Effector CD4-positive, alpha-beta T cell (primary cell): ENCODE results near the gene ZFP2.
"Not testable (repeated sequence)": the region's sequence is repeated elsewhere in the genome, so short reads cannot be mapped to it uniquely, and the experiment has no call there.

Experiments used
- DNase-seq: peaks from one replicate; pipeline ENCODE4 v3.0.0-alpha.2; 2020
- total RNA-seq: gene quantifications from one replicate; lab custom pipeline; 2026; lab: John Stamatoyannopoulos, UW

ZFP2 gene
- 2.1 reads per million, percentile 4 among the genes with 10 or more reads in this experiment for total RNA-seq

- peak; percentile 6 for DNase-seq
Measured at GRCh38 chr5:178895615-178896571, at the start of gene ZFP2. Gene ZFP2 (plus strand): TSS chr5:178895913. CDS start chr5:178931314, 35,401 bp downstream.

- no peak for DNase-seq
Measured at GRCh38 chr5:178849316-178849715, 46.4 kb upstream of the ZFP2 start.

GRCh38 chr5:178851951-178852350 is 43.8 kb upstream of the ZFP2 start:
- no peak for DNase-seq

GRCh38 chr5:178854284-178854683 is 41.4 kb upstream of the ZFP2 start:
- DNase-seq, result no peak

- DNase-seq, result peak; percentile 76
Measured at GRCh38 chr5:178859625-178860521, 35.8 kb upstream of the ZFP2 start, which contains the start of gene ZNF354B. Gene ZNF354B (plus strand): TSS chr5:178859953. CDS start chr5:178861048, 1,095 bp downstream.

GRCh38 chr5:178860615-178861014 is 35.1 kb upstream of the ZFP2 start:
- not testable (repeated sequence) for DNase-seq

GRCh38 chr5:178861627-178862026 is 34.1 kb upstream of the ZFP2 start:
- no peak for DNase-seq

GRCh38 chr5:178866946-178867345 is 28.8 kb upstream of the ZFP2 start:
- no peak for DNase-seq

- no peak for DNase-seq
Measured at GRCh38 chr5:178869577-178869976, 26.1 kb upstream of the ZFP2 start.

GRCh38 chr5:178870411-178870810 is 25.3 kb upstream of the ZFP2 start:
- DNase-seq, result no peak

- no peak for DNase-seq
Measured at GRCh38 chr5:178872302-178872701, 23.4 kb upstream of the ZFP2 start.

- DNase-seq, result not testable (repeated sequence)
Measured at GRCh38 chr5:178883115-178883694, 12.5 kb upstream of the ZFP2 start.

GRCh38 chr5:178883815-178884430 is 11.8 kb upstream of the ZFP2 start:
- DNase-seq, result no peak

GRCh38 chr5:178899289-178899688 is 3.6 kb downstream of the ZFP2 start:
- no peak for DNase-seq

GRCh38 chr5:178902849-178903248 is 7.1 kb downstream of the ZFP2 start:
- DNase-seq, result no peak

- DNase-seq, result no peak
Measured at GRCh38 chr5:178931846-178932760, 36.4 kb downstream of the ZFP2 start.

GRCh38 chr5:178940569-178941360 is 45.1 kb downstream of the ZFP2 start, which contains the start of gene ZNF454:
Gene ZNF454 (plus strand): TSS chr5:178941198. CDS start chr5:178942792, 1,594 bp downstream.
- no peak for DNase-seq

- no peak for DNase-seq
Measured at GRCh38 chr5:178941361-178941760, 45.6 kb downstream of the ZFP2 start.

GRCh38 chr5:178965465-178966055 is 69.8 kb downstream of the ZFP2 start:
- DNase-seq, result no peak

- no peak for DNase-seq
Measured at GRCh38 chr5:178981381-178981780, 85.7 kb downstream of the ZFP2 start.
